Right lobe of liver (tissue), 6 donors: ENCODE measurements around the gene DHODH. TPM values are rescaled to one million over a fixed set of nuclear protein-coding genes. Genes with fewer than 3 reads are reported as not detected.

Source experiments
- ATAC-seq, 4 donors: fragments of 200-7000 bp; cut with Tn5 transposase; one replicate each; pipeline ENCODE4 v1.9.1; 2020; ENCODE audit warnings: mild to moderate bottlenecking in 4 of 4, moderate library complexity in 4 of 4
- DNase-seq, 3 donors: peaks; one replicate each; pipeline ENCODE4 v3.0.0-alpha.2; 2020
- H3K27ac ChIP-seq, 3 donors: fragments of 200-600 bp; one replicate each; pipeline ENCODE4 v1.8.0; 2022
- H3K27me3 ChIP-seq, 2 donors: fragments of 200-600 bp; one replicate each; pipeline ENCODE4 v1.8.0; 2022
- H3K36me3 ChIP-seq, 4 donors: fragments of 200-600 bp; sonication (generic) in 1 of 4; one replicate each; pipeline versions ENCODE4 v1.5.1 to v1.8.0; 2017 to 2022; ENCODE audit warnings: control low read depth in 1 of 4
- H3K4me1 ChIP-seq, 4 donors: fragments of 200-600 bp; sonication (generic) in 1 of 4; one replicate each; pipeline versions ENCODE4 v1.5.1 to v1.8.0; 2017 to 2022; ENCODE audit warnings: control low read depth in 1 of 4
- H3K4me3 ChIP-seq, 3 donors: fragments of 200-600 bp; one replicate each; pipeline ENCODE4 v1.8.0; 2022
- H3K9me3 ChIP-seq, 4 donors: fragments of 200-600 bp; sonication (generic) in 1 of 4; one replicate each; pipeline versions ENCODE4 v1.5.1 to v1.8.0; 2017 to 2022; ENCODE audit warnings: control low read depth in 1 of 4
- POLR2A ChIP-seq: fragments of 450-650 bp; IDR thresholded peaks from one replicate; pipeline ENCODE4 v1.6.1; 2017; ENCODE audit warnings: antibody characterized with exemption, mild to moderate bottlenecking
- WGBS: methylation state at CpG from one replicate; pipeline ENCODE4 v1.1.6; 2018; ENCODE audit warnings: low coverage, low lambda C conversion rate; ENCODE audit not compliant: insufficient coverage; ENCODE audit errors: missing lambda C conversion rate; 5-methylcytosine and 5-hydroxymethylcytosine counted together
- intact Hi-C, 2 donors: fragments of 100-400 bp; cut with DNase I; formaldehyde crosslinking; loops; one replicate each; pipeline versions ENCODE4 v1.11.2 to v1.14.1; 2022
- total RNA-seq, 6 experiments: library from RNA; depleted of rRNA in 2 of 6; stranded (reverse); fragments of >200 nt in 2 of 6; fragmentation: NEBNext Ultra II Directional in 3 of 6; extraction: Animal tissue kit (Norgen Biotek cat#: 25700) in 3 of 6; gene quantifications; one replicate each; pipeline versions ENCODE4 v1.1.0 to v1.2.4, GENCODE V29; 2016 to 2023
- TF ChIP-seq, protein P1 (sequence below), 4 donors: fragments of 200-600 bp in 3 of 4; fragments of 450-650 bp in 1 of 4; IDR thresholded peaks; one replicate each; pipeline versions ENCODE4 v1.5.1 to v1.8.0; 2016 to 2022; ENCODE audit warnings: antibody characterized with exemption in 4 of 4, mild to moderate bottlenecking in 2 of 4
- donor health status: DM: no; HTN: yes; CAD: no.
- donor health status: DM: no; HTN: no; CAD: no.
- donor health status: DM: no; HTN: no; CAD: no.
- donor health status: DM: no; HTN: yes; CAD: no.
- donor health status: DM: no; HTN: yes; CAD: no.

The DHODH gene
- total RNA-seq, 6 experiments from 2014 or later = 26.7 to 108 (median 74.6) TPM

DNA sequence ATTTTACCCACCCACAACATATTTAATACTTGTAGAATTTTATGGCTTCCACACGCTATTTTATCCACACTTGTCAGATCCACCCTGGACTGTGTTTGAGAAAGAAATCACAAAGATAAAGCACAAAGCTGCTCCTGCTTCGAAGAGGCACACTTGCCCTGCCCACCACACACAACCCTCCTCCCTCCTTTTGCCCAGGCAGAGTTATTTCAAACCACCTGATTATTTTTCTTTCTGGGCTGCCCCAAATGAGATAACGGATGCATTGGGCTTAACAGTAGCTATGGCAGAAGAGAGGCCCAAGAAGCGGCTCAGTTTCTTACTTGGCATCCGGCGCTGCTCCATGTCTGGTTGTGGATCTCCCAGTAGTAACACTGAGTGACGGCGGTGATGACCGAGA lies 35.5 kb upstream of the DHODH start:
- DNase-seq (no peak), ATAC-seq (no peak)
- Histone ChIP-seq H3K36me3 (peaks cover 0 to 5% (median 0%) of the 10 kb centered on the region in 4 donors), H3K4me3 (no peak overlapping the region), H3K4me1 (no peaks in the 10 kb centered on the region), H3K9me3 (no peaks in the 10 kb centered on the region), H3K27ac (no peak overlapping the region), H3K27me3 (no peaks in the 10 kb centered on the region)
- no peak for TF ChIP-seq POLR2A
- TF ChIP-seq, protein P1, sequence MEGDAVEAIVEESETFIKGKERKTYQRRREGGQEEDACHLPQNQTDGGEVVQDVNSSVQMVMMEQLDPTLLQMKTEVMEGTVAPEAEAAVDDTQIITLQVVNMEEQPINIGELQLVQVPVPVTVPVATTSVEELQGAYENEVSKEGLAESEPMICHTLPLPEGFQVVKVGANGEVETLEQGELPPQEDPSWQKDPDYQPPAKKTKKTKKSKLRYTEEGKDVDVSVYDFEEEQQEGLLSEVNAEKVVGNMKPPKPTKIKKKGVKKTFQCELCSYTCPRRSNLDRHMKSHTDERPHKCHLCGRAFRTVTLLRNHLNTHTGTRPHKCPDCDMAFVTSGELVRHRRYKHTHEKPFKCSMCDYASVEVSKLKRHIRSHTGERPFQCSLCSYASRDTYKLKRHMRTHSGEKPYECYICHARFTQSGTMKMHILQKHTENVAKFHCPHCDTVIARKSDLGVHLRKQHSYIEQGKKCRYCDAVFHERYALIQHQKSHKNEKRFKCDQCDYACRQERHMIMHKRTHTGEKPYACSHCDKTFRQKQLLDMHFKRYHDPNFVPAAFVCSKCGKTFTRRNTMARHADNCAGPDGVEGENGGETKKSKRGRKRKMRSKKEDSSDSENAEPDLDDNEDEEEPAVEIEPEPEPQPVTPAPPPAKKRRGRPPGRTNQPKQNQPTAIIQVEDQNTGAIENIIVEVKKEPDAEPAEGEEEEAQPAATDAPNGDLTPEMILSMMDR (IDR thresholded peaks at IDR 0.05) = no peak
- intact Hi-C loops = no loop called here
- 69% methylated on average over 5 of the region's 9 CpGs for WGBS

DNA sequence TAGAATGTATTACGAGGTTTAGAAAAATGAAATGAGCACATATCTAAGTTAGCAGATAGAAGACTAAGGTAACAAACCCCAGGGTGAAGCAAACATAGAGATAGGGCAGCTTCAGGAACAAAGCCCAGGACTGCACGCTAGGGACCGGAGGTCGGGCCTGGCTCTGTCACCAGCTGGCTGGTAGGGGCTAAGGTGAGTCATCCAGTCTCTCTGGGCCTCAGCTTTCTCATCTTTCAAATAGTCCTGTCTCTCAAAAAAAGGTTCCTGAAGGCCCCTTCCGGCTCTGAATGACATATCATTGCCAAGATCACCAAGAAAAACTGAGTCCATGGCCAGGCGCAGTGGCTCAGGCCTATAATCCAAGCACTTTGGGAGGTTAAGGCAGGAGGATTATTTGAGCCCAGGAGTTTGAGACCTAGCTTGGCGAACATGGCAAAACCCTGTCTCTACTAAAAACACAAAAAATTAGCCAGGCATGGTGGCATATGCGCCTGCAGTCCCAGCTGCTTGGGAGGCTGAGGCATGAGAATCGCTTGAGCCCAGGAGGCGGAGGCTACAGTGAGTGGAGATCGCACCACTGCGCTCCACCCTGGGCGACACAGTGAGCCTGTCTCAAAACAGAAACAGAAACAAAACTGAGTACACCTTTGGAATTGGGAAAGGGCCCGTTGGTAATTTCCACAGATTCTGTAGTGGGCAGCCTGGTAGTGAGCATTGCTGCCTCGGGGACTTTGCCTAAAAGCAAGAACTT lies 34.3 kb upstream of the DHODH start:
- 91% methylated on average over 7 of the region's 15 CpGs for WGBS

DNA sequence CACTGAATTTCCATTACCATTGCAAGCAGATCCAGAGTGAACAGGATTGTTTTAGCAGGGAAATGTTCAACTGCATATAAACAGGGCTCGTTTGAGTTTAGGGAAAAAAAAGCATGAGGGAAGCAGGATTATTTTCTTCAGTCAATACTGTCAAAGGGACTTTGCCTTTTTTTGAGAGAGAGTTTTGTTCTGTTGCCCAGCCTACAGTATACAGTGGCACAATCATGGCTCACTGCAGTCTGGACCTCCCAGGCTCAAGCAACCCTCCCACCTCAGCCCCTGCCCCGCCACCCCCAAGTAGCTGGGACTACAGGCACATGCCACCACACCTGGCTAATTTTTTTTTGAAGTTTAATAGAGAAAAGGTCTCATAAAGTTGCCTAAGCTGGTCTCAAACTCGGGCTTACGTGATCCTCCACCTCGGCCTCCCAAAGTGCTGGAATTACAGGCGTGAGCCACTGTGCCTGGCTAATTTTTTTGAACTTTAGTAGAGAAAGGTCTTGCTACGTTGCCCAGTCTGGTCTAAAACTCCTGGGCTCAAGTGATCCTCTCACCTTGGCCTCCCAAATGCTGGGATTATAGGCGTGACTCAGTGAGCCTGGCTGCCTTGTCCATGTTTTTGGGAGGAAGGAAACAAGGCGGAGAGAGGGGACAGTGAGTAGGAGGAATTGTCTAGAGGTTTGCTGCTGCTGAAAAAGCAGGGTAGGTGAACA lies 23.1 kb upstream of the DHODH start:
- ATAC-seq = peak; percentile 69 to 83 (median 74)

More for the DNA sequence above, 34.3 kb upstream of the DHODH start:
- intact Hi-C loops = no loop called here
- H3K27ac ChIP-seq = no peak overlapping the region
- H3K9me3 ChIP-seq = no peaks in the 10 kb centered on the region
- H3K4me3 ChIP-seq = no peak overlapping the region
- no peaks in the 10 kb centered on the region for H3K4me1 ChIP-seq
- no peak for TF ChIP-seq POLR2A
- TF ChIP-seq, protein P1 (IDR thresholded peaks at IDR 0.05) = no peak
- peaks cover 0 to 6% (median 0%) of the 10 kb centered on the region in 4 donors for H3K36me3 ChIP-seq
- no peak for DNase-seq
- H3K27me3 ChIP-seq = no peaks in the 10 kb centered on the region
- no peak for ATAC-seq

DNA sequence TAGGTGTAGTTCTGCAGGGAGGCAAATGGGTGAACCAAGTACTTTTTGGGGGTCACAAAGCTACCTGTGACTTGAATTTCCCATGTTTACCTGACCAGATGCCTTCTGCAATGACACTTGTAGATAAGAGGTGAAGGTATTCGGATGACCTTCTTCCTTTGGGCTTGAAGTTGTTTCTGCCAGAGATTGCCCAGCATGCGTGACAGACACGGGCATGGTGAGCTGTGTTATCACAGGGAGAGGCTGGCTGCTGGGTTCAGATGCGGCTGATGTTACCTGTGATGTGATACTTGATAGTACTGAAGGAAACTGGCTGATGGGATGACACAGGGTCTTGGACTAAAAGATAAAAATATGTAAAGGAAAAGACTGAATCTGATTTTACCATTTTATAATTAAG lies 22.4 kb upstream of the DHODH start:
- TF ChIP-seq, protein P1 (IDR thresholded peaks at IDR 0.05) = no peak
- TF ChIP-seq POLR2A = no peak
- no peaks in the 10 kb centered on the region for H3K9me3 ChIP-seq
- 88% methylated on average over 3 of the region's 4 CpGs for WGBS
- peaks cover 0 to 8% (median 0%) of the 10 kb centered on the region in 4 donors for H3K4me1 ChIP-seq
- no peaks in the 10 kb centered on the region for H3K36me3 ChIP-seq
- intact Hi-C loops = no loop called here
- no peak overlapping the region for H3K27ac ChIP-seq
- no peaks in the 10 kb centered on the region for H3K27me3 ChIP-seq
- DNase-seq = no peak
- ATAC-seq = no peak
- H3K4me3 ChIP-seq = no peak overlapping the region

More for the DNA sequence above, 23.1 kb upstream of the DHODH start:
- TF ChIP-seq, protein P1 (IDR thresholded peaks at IDR 0.05) = no peak
- TF ChIP-seq POLR2A = no peak
- Histone ChIP-seq H3K36me3 (no peaks in the 10 kb centered on the region), H3K9me3 (no peaks in the 10 kb centered on the region), H3K27me3 (no peaks in the 10 kb centered on the region), H3K4me3 (no peak overlapping the region), H3K27ac (peak overlapping the region in 1 of 3 donors; percentile 30), H3K4me1 (peaks cover 0 to 8% (median 0%) of the 10 kb centered on the region in 4 donors)
- intact Hi-C loops = no loop called here
- WGBS = 79% methylated on average over 7 of the region's 9 CpGs
- no peak for DNase-seq
